NCI-H146 treated with DMSO at 0.1 percent for 48 hours (cell line): ENCODE measurements around the gene TNS4.

Experiments used
- DNase-seq: peaks from one replicate; lab custom pipeline; 2025; ENCODE audit not compliant: unreplicated experiment; lab: John Stamatoyannopoulos, UW

Gene TNS4

GRCh38 chr17:40536295-40537171 lies 35.1 kb upstream of the TNS4 start:
- no peak for DNase-seq

- DNase-seq, result no peak
Observed at GRCh38 chr17:40535924-40536294, 34.5 kb upstream of the TNS4 start.

GRCh38 chr17:40535438-40535837 lies 34.0 kb upstream of the TNS4 start:
- no peak for DNase-seq

GRCh38 chr17:40534371-40535189 lies 33.2 kb upstream of the TNS4 start:
- no peak for DNase-seq

GRCh38 chr17:40533896-40534295 lies 32.5 kb upstream of the TNS4 start:
- no peak for DNase-seq

- DNase-seq, result no peak
Observed at GRCh38 chr17:40532520-40533253, 31.3 kb upstream of the TNS4 start.

- DNase-seq, result no peak
Observed at GRCh38 chr17:40531051-40531991, 29.9 kb upstream of the TNS4 start.

- DNase-seq, result no peak
Observed at GRCh38 chr17:40530531-40530994, 29.1 kb upstream of the TNS4 start.

GRCh38 chr17:40529991-40530390 lies 28.6 kb upstream of the TNS4 start:
- DNase-seq, result no peak

- DNase-seq, result no peak
Observed at GRCh38 chr17:40528692-40529417, 27.4 kb upstream of the TNS4 start.

- DNase-seq, result no peak
Observed at GRCh38 chr17:40526668-40527067, 25.2 kb upstream of the TNS4 start.

GRCh38 chr17:40525294-40525693 lies 23.9 kb upstream of the TNS4 start:
- DNase-seq, result no peak

GRCh38 chr17:40524243-40524965 lies 23.0 kb upstream of the TNS4 start:
- DNase-seq, result no peak

- DNase-seq, result no peak
Observed at GRCh38 chr17:40522961-40523310, 21.5 kb upstream of the TNS4 start.

GRCh38 chr17:40522250-40522960 lies 21.0 kb upstream of the TNS4 start:
- no peak for DNase-seq

GRCh38 chr17:40520991-40521453 lies 19.6 kb upstream of the TNS4 start:
- no peak for DNase-seq

- no peak for DNase-seq
Observed at GRCh38 chr17:40519089-40519775, 17.8 kb upstream of the TNS4 start.
